Fibroblast of lung (primary cell): ENCODE data around the gene HPCAL1. TPM values are rescaled to one million over a fixed set of nuclear protein-coding genes. Genes with fewer than 3 reads are reported as not detected.

ENCODE experiments used
- DNase-seq, 2 donors: peaks; one replicate each; pipeline versions ENCODE4 v3.0.0 to v3.0.0-alpha.2; 2010; ENCODE audit warnings: low read depth in 2 of 2
- H2AFZ ChIP-seq: 2 replicates; pipeline ENCODE4 v1.5.1; 2012; ENCODE audit warnings: low read length, control low read depth, inconsistent platforms
- H3K27ac ChIP-seq: 2 replicates; pipeline ENCODE4 v1.5.1; 2011; ENCODE audit warnings: low read length, control low read depth; ENCODE audit not compliant: insufficient read depth
- H3K27me3 ChIP-seq: 2 replicates; pipeline ENCODE4 v1.5.1; 2011; ENCODE audit warnings: mild to moderate bottlenecking, low read length; ENCODE audit not compliant: control insufficient read depth, insufficient read depth
- H3K36me3 ChIP-seq: 2 replicates; pipeline ENCODE4 v1.5.1; 2011; ENCODE audit warnings: low read length; ENCODE audit not compliant: control insufficient read depth, insufficient read depth
- H3K4me1 ChIP-seq: 2 replicates; pipeline ENCODE4 v1.5.1; 2011; ENCODE audit warnings: low read length; ENCODE audit not compliant: control insufficient read depth, insufficient read depth; ENCODE audit errors: extremely low read depth
- H3K4me2 ChIP-seq: 2 replicates; pipeline ENCODE4 v1.5.1; 2011; ENCODE audit warnings: low read length, control low read depth; ENCODE audit not compliant: insufficient read depth; ENCODE audit errors: extremely low read depth
- H3K4me3 ChIP-seq, 4 experiments: fragments of 200-600 bp in 1 of 4; sonication (generic) in 1 of 4; replicated peaks in 1 of 4; 2 replicates each; pipeline ENCODE4 v1.5.1; 2011 to 2016; ENCODE audit warnings: low read length in 4 of 4, low read depth in 3 of 4, mild to moderate bottlenecking in 3 of 4, control low read depth in 2 of 4, inconsistent platforms in 1 of 4, mixed read lengths in 1 of 4; ENCODE audit not compliant: insufficient read depth in 1 of 4; ENCODE audit errors: control extremely low read depth in 1 of 4
- H3K79me2 ChIP-seq: 2 replicates; pipeline ENCODE4 v1.5.1; 2012; ENCODE audit warnings: mild to moderate bottlenecking, low read length, inconsistent platforms; ENCODE audit not compliant: control insufficient read depth, insufficient read depth
- H3K9ac ChIP-seq: 2 replicates; pipeline ENCODE4 v1.5.1; 2011; ENCODE audit warnings: mild to moderate bottlenecking, low read length, control low read depth; ENCODE audit not compliant: insufficient read depth
- H3K9me3 ChIP-seq: 2 replicates; pipeline ENCODE4 v1.5.1; 2012; ENCODE audit warnings: low read depth, low read length; ENCODE audit not compliant: control insufficient read depth, insufficient read depth
- H4K20me1 ChIP-seq: 2 replicates; pipeline ENCODE4 v1.5.1; 2011; ENCODE audit warnings: low read length; ENCODE audit not compliant: control insufficient read depth, insufficient read depth; ENCODE audit errors: extremely low read depth
- EZH2 ChIP-seq: IDR thresholded peaks from 2 replicates; pipeline ENCODE4 v1.5.1; 2012; ENCODE audit warnings: low read length, control low read depth, mild to moderate bottlenecking; ENCODE audit errors: missing control alignments
- polyA plus RNA-seq, 2 donors: library from polyadenylated mRNA; depleted of rRNA in 1 of 2; stranded (reverse) in 1 of 2; unstranded in 1 of 2; fragments of >200 nt; gene quantifications; 2 replicates each; pipeline ENCODE4 v1.2.1, GENCODE V29; 2011 to 2012; ENCODE audit warnings: missing spikeins in 1 of 2
- total RNA-seq: library from RNA; depleted of rRNA; stranded (reverse); fragments of >200 nt; gene quantifications from 2 replicates; pipeline ENCODE4 v1.2.1, GENCODE V29; 2014
- TF ChIP-seq, protein P1 (sequence below), 2 donors: IDR thresholded peaks in 1 of 2; conservative IDR thresholded peaks in 1 of 2; 1 replicate in 1 of 2; 2 replicates in 1 of 2; pipeline ENCODE4 v1.5.1; 2011 to 2012; ENCODE audit warnings: low read length in 2 of 2, control low read depth in 1 of 2, inconsistent platforms in 1 of 2, low read depth in 1 of 2, mild to moderate bottlenecking in 1 of 2

Gene HPCAL1
- total and polyA plus RNA-seq, 2 donors (not counting 1 experiment from before 2014, with no cell fraction given) = 11.4 to 34.5 TPM

GRCh38 chr2:10312437-10312957 lies 9.8 kb downstream of the HPCAL1 start:
- H3K27ac ChIP-seq = no peak overlapping the region
- H3K4me2 ChIP-seq = no peak overlapping the region

DNA sequence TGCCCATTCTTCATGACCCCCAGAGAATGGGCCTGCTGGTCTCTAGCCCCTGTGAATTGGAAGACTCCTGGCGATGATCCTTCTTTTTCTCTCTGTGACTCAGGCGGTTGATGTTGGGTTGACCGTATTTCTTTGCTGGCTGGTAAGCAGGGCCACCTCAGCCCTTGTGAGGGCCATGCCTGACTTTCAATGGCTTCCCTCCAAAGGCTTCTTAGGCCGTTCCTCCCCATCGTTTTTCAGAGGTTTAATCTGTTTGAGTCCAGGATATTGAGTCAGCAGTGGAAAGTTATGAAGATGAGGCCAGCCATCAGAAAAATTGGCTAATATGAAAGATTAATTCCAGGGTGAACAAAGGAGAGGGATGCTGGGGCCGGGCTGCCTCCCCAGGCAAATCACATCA lies 13.6 kb downstream of the HPCAL1 start:
- Histone ChIP-seq H3K4me2 (peak overlapping the region; percentile 21), H2AFZ (no peak overlapping the region), H3K4me3 (no peak overlapping the region), H3K9me3 (no peaks in the 10 kb centered on the region), H3K27ac (no peak overlapping the region), H3K79me2 (peaks cover 7% of the 10 kb centered on the region), H3K9ac (no peak overlapping the region), H3K36me3 (no peaks in the 10 kb centered on the region), H3K4me1 (no peaks in the 10 kb centered on the region), H3K27me3 (no peaks in the 10 kb centered on the region), H4K20me1 (no peaks in the 10 kb centered on the region)
- DNase-seq = peak in 1 of 2 donors; percentile 73
- TF ChIP-seq, protein P1, sequence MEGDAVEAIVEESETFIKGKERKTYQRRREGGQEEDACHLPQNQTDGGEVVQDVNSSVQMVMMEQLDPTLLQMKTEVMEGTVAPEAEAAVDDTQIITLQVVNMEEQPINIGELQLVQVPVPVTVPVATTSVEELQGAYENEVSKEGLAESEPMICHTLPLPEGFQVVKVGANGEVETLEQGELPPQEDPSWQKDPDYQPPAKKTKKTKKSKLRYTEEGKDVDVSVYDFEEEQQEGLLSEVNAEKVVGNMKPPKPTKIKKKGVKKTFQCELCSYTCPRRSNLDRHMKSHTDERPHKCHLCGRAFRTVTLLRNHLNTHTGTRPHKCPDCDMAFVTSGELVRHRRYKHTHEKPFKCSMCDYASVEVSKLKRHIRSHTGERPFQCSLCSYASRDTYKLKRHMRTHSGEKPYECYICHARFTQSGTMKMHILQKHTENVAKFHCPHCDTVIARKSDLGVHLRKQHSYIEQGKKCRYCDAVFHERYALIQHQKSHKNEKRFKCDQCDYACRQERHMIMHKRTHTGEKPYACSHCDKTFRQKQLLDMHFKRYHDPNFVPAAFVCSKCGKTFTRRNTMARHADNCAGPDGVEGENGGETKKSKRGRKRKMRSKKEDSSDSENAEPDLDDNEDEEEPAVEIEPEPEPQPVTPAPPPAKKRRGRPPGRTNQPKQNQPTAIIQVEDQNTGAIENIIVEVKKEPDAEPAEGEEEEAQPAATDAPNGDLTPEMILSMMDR (conservative IDR thresholded peaks at IDR 0.05 in 1 of 2, IDR thresholded peaks at IDR 0.05 in 1 of 2; ENCODE audit: low read depth in 1 of 2, low read length in 2 of 2) = no peak
- TF ChIP-seq EZH2 = no peak

More at GRCh38 chr2:10312437-10312957, 9.8 kb downstream of the HPCAL1 start:
- no peak overlapping the region for H3K9ac ChIP-seq
- no peak overlapping the region for H2AFZ ChIP-seq
- no peaks in the 10 kb centered on the region for H4K20me1 ChIP-seq
- peaks cover 11% of the 10 kb centered on the region for H3K79me2 ChIP-seq
- H3K4me3 ChIP-seq = no peak overlapping the region
- no peaks in the 10 kb centered on the region for H3K36me3 ChIP-seq
- DNase-seq = no peak
- no peaks in the 10 kb centered on the region for H3K4me1 ChIP-seq
- TF ChIP-seq, protein P1 (conservative IDR thresholded peaks at IDR 0.05 in 1 of 2, IDR thresholded peaks at IDR 0.05 in 1 of 2; ENCODE audit: low read depth in 1 of 2, low read length in 2 of 2) = no peak
- no peak for TF ChIP-seq EZH2
- no peaks in the 10 kb centered on the region for H3K27me3 ChIP-seq
- H3K9me3 ChIP-seq = no peaks in the 10 kb centered on the region

DNA sequence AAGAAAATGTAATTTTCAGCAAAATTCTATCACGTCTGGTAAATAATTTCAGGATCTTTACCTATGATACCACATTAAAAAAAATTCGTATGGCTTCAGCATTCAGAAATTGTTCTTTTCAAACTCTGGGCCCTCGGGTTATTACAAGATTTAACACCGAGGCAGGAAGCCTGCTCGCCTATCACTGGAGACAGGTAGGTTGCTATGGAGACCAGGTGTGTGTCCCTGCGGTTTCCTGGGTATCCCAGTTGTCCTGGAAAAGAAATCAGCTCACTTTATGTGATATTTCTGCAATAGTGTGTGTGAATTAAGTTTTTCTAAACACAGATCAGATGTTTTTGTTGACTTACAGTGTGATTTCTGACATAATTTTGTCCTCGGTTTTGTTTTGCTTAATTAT lies 14.2 kb downstream of the HPCAL1 start:
- Histone ChIP-seq H4K20me1 (no peaks in the 10 kb centered on the region), H3K9me3 (no peaks in the 10 kb centered on the region), H3K4me1 (no peaks in the 10 kb centered on the region), H3K4me3 (no peak overlapping the region), H3K27me3 (no peaks in the 10 kb centered on the region), H3K27ac (no peak overlapping the region), H3K4me2 (no peak overlapping the region), H3K9ac (no peak overlapping the region), H3K36me3 (no peaks in the 10 kb centered on the region), H3K79me2 (peaks cover 6% of the 10 kb centered on the region), H2AFZ (no peak overlapping the region)
- DNase-seq = no peak
- TF ChIP-seq, protein P1 (conservative IDR thresholded peaks at IDR 0.05 in 1 of 2, IDR thresholded peaks at IDR 0.05 in 1 of 2; ENCODE audit: low read depth in 1 of 2, low read length in 2 of 2) = no peak
- no peak for TF ChIP-seq EZH2
